Activated CD4-positive, CD25-positive, alpha-beta regulatory T cell treated with anti-CD3 and anti-CD28 coated beads, Interleukin-2, amount 50 U/mL, for 72 hours (primary cell): ENCODE measurements around the gene SDK2.

ENCODE experiments used
- DNase-seq: peaks from one replicate; pipeline ENCODE4 v3.0.0; 2021

Gene SDK2

GRCh38 chr17:73644145-73645049, at the start of gene SDK2:
Gene SDK2 (minus strand): TSS chr17:73644445. CDS start chr17:73644088, 357 bp downstream.
- DNase-seq, result no peak

- no peak for DNase-seq
These were observed 48.8 kb upstream of the SDK2 start for GRCh38 chr17:73693071-73693470.

GRCh38 chr17:73691321-73691766, 47.1 kb upstream of the SDK2 start:
- DNase-seq, result no peak

- DNase-seq, result no peak
These were observed 46.4 kb upstream of the SDK2 start for GRCh38 chr17:73690676-73691075.

- no peak for DNase-seq
These were observed 45.5 kb upstream of the SDK2 start for GRCh38 chr17:73689596-73690275.

- DNase-seq, result no peak
These were observed 42.7 kb upstream of the SDK2 start for GRCh38 chr17:73686961-73687360.

- DNase-seq, result no peak
These were observed 41.9 kb upstream of the SDK2 start for GRCh38 chr17:73686126-73686525.

GRCh38 chr17:73684183-73684582, 39.9 kb upstream of the SDK2 start:
- no peak for DNase-seq

- DNase-seq, result no peak
These were observed 39.5 kb upstream of the SDK2 start for GRCh38 chr17:73683771-73684170.

GRCh38 chr17:73681946-73682345, 37.7 kb upstream of the SDK2 start:
- DNase-seq, result no peak

- no peak for DNase-seq
These were observed 35.2 kb upstream of the SDK2 start for GRCh38 chr17:73679476-73679875.

GRCh38 chr17:73678999-73679398, 34.8 kb upstream of the SDK2 start:
- no peak for DNase-seq

- DNase-seq, result no peak
These were observed 25.5 kb upstream of the SDK2 start for GRCh38 chr17:73669771-73670170.

- DNase-seq, result no peak
These were observed 23.1 kb upstream of the SDK2 start for GRCh38 chr17:73667181-73667959.

GRCh38 chr17:73663614-73664013, 19.4 kb upstream of the SDK2 start:
- DNase-seq, result no peak

GRCh38 chr17:73660366-73660765, 16.1 kb upstream of the SDK2 start:
- DNase-seq, result no peak

- no peak for DNase-seq
These were observed 14.7 kb upstream of the SDK2 start for GRCh38 chr17:73658821-73659515.

- DNase-seq, result no peak
These were observed 13.3 kb upstream of the SDK2 start for GRCh38 chr17:73657473-73658116.

GRCh38 chr17:73654241-73654640, 10.0 kb upstream of the SDK2 start:
- no peak for DNase-seq

- DNase-seq, result no peak
These were observed 9.6 kb upstream of the SDK2 start for GRCh38 chr17:73653810-73654209.

- DNase-seq, result no peak
These were observed 8.7 kb upstream of the SDK2 start for GRCh38 chr17:73652886-73653480.
